ENCODE measurements around the gene CD44. TPM values are rescaled to one million over a fixed set of nuclear protein-coding genes. Genes with fewer than 3 reads are reported as not detected.

Gene CD44
- total and polyA plus RNA-seq, 12 donors: 7.0 to 104 (median 25.2) TPM

GRCh38 chr11:35109041-35109440 lies 29.9 kb upstream of the CD44 start:
- H3K4me1 ChIP-seq: peaks cover 0 to 47% (median 19%) of the 10 kb centered on the region in 9 donors
- DNase-seq (no peak), ATAC-seq (no peak)
- intact Hi-C loops (cut with DNase I): no loop called here
- no peaks in the 10 kb centered on the region for H3K27me3 ChIP-seq
- no peak overlapping the region for H3K4me3 ChIP-seq
- TF ChIP-seq, protein P1, sequence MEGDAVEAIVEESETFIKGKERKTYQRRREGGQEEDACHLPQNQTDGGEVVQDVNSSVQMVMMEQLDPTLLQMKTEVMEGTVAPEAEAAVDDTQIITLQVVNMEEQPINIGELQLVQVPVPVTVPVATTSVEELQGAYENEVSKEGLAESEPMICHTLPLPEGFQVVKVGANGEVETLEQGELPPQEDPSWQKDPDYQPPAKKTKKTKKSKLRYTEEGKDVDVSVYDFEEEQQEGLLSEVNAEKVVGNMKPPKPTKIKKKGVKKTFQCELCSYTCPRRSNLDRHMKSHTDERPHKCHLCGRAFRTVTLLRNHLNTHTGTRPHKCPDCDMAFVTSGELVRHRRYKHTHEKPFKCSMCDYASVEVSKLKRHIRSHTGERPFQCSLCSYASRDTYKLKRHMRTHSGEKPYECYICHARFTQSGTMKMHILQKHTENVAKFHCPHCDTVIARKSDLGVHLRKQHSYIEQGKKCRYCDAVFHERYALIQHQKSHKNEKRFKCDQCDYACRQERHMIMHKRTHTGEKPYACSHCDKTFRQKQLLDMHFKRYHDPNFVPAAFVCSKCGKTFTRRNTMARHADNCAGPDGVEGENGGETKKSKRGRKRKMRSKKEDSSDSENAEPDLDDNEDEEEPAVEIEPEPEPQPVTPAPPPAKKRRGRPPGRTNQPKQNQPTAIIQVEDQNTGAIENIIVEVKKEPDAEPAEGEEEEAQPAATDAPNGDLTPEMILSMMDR (IDR thresholded peaks at IDR 0.05): no peak
- no peaks in the 10 kb centered on the region for H3K36me3 ChIP-seq
- H3K27ac ChIP-seq: no peak overlapping the region
- H3K9me3 ChIP-seq: no peaks in the 10 kb centered on the region

DNA sequence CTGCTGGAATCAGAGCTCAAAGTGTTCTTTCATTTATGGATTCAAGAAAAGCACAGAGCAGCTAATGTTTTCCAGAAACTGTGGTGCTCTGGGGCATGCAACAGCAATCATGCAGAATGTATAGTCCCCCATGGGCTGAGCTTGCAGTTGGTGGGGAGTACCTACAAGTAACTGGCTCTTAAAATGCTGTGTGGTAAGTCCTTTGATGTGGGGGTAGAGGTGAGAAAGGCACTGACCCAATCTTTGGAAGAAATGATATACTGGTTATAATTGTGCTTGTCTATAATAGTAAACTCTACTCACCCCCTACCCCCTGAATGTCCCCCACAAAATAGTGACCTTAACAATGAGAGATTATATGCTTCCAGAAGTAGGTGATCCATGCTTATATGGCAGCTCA lies 29.1 kb upstream of the CD44 start:
- H3K27ac ChIP-seq: no peak overlapping the region
- H3K4me1 ChIP-seq: peaks cover 0 to 47% (median 19%) of the 10 kb centered on the region in 9 donors
- no peak overlapping the region for H3K4me3 ChIP-seq
- H3K27me3 ChIP-seq: no peaks in the 10 kb centered on the region
- ATAC-seq (no peak), DNase-seq (no peak)
- no peaks in the 10 kb centered on the region for H3K36me3 ChIP-seq
- H3K9me3 ChIP-seq: no peaks in the 10 kb centered on the region
- TF ChIP-seq, protein P1 (IDR thresholded peaks at IDR 0.05): no peak
- intact Hi-C loops (cut with DNase I): loop anchor here in 1 of 10 donors (2.0 kb wide), 1 partner anchor 51 kb away; no protein-coding TSS in a partner anchor

DNA sequence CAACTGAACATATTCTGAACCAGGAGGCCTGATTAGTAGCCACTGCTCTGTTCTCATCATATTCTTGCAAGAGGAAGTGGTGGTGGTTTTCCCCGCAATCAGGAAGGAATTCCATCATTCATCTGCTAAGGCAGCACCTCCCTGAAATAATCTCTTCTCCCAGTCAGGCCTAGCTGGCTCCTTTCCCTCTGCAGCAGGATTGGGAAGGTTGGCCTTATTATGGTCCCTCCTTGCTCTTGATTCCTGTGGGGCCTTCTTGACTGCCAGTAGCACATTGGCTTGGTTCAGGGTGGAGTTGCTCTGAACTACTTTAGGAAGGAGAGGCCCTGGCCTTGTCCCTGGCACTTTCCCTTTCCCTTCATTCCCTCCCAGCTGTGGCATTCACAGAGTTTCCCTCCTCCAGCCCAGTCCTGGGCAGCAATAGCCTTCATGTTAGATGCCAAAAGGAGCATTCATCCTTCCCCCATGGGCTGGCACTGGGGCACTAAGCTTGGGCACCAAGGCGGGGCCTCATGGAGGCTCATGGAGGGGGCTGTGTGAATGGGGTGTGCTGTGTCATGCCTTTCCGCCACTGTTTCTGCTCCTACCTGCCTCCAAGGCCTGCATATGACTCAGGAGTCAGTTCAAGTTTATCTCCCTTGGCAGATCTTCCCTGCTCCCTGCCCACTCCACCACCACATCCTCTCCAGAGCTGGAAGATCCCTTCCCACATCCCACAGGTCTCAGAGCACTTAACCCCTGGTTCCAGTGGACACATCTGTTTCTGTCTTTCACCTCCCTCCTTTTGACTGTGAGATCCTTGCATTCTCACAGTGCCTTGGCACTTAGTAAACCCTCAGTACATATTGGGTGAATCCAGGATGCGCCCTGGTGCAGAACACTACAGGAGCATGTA lies 27.6 kb upstream of the CD44 start:
- H3K9me3 ChIP-seq: no peaks in the 10 kb centered on the region
- TF ChIP-seq, protein P1 (IDR thresholded peaks at IDR 0.05): no peak
- no peak overlapping the region for H3K4me3 ChIP-seq
- DNase-seq (peak in 1 of 2 donors; percentile 30), ATAC-seq (peak; percentile 38 to 82 (median 53))
- intact Hi-C loops (cut with DNase I): loop anchor here in 1 of 10 donors (2.0 kb wide), 1 partner anchor 49 kb away; no protein-coding TSS in a partner anchor
- H3K27me3 ChIP-seq: no peaks in the 10 kb centered on the region
- no peaks in the 10 kb centered on the region for H3K36me3 ChIP-seq
- H3K4me1 ChIP-seq: peaks cover 0 to 42% (median 19%) of the 10 kb centered on the region in 9 donors
- WGBS, 2 donors: 86 to 88% methylated on average over 4 of the region's 4 CpGs
- H3K27ac ChIP-seq: peak overlapping the region in 6 of 10 donors; percentile 8 to 76 (median 28)

DNA sequence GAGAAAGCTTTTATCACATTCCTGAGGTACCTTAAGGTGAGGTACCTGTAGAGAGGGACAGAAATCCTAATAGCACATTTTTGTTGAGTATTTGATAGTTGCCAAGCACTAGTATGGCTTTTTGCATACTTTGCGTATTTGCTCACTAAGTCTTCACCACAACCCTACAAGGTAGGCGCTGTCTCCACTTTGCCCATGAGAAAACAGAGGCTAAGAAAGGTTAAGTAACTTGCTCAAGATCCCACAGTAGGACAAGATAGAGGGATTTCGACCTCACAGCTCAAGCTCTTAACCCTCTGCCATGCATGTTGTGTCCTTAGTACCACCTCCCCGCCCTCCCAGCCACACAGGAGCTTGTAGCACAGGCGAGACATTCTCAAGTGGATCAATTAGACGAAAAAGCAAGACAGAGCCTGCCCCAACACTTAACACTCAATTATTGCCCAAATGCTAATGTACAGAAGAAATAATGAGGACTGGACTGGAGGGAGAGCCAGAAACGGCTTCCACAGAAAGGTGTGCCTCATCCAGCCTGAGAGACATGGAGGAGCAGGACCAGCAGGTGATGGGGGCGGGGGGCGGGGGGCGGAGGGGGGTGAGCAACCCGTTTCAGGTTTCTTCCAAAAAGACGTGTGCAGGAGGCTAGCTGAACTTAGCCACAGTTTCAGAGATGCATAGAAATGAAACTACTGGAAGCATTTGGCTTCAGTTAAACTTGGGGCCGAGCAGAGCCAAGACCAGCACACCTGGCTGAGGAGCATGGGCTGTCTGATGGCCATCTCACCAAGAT lies 26.7 kb upstream of the CD44 start:
- peak overlapping the region in 1 of 10 donors; percentile 76 for H3K27ac ChIP-seq
- intact Hi-C loops (cut with DNase I): no loop called here
- ATAC-seq: no peak

More for the DNA sequence above, 26.7 kb upstream of the CD44 start:
- DNase-seq: no peak
- TF ChIP-seq, protein P1 (IDR thresholded peaks at IDR 0.05): no peak
- H3K4me3 ChIP-seq: no peak overlapping the region
- no peaks in the 10 kb centered on the region for H3K36me3 ChIP-seq
- H3K9me3 ChIP-seq: no peaks in the 10 kb centered on the region
- no peaks in the 10 kb centered on the region for H3K27me3 ChIP-seq
- WGBS, 2 donors: 93 to 94% methylated on average over 13 of the region's 13 CpGs
- H3K4me1 ChIP-seq: peaks cover 7 to 41% (median 28%) of the 10 kb centered on the region in 9 donors
